ENCODE measurements around the gene IVL.

The IVL gene

GRCh38 chr1:152932170-152932811 lies 23.9 kb downstream of the IVL start:
- H3K27ac ChIP-seq (replicated peaks; ENCODE audit: low read length), result no peak overlapping the region
- peak overlapping the region; percentile 30 for H4K91ac ChIP-seq (ENCODE audit: low read depth, low read length, poor library complexity)
- no peak overlapping the region for H2BK12ac ChIP-seq (ENCODE audit: low read length)
- H3K4me3 ChIP-seq (ENCODE audit: low read length in 2 of 2), result no peak overlapping the region
- H3K9me3 ChIP-seq (replicated peaks in 1 of 2; ENCODE audit: control insufficient read depth in 2 of 2, insufficient read depth in 1 of 2, low read depth in 1 of 2, low read length in 2 of 2), result peaks cover 0 to 2% of the 10 kb centered on the region in 2 donors
- no peak overlapping the region for H3K18ac ChIP-seq (ENCODE audit: low read length)
- no peak overlapping the region for H2BK5ac ChIP-seq (ENCODE audit: low read length)
- H3K9ac ChIP-seq (ENCODE audit: low read depth, low read length, poor library complexity), result no peak overlapping the region
- no peaks in the 10 kb centered on the region for H3K36me3 ChIP-seq (replicated peaks in 1 of 2; ENCODE audit: control insufficient read depth in 2 of 2, insufficient read depth in 2 of 2, low read length in 2 of 2)
- no peak overlapping the region for H4K8ac ChIP-seq (ENCODE audit: low read depth, low read length)
- H2AK5ac ChIP-seq (ENCODE audit: low read depth, low read length), result no peak overlapping the region
- no peaks in the 10 kb centered on the region for H3K27me3 ChIP-seq (ENCODE audit: control insufficient read depth in 3 of 3, insufficient read depth in 3 of 3, low read depth in 1 of 3, low read length in 3 of 3)
- H2AFZ ChIP-seq (ENCODE audit: low read length), result no peak overlapping the region
- no peaks in the 10 kb centered on the region for H3K4me1 ChIP-seq (ENCODE audit: control insufficient read depth in 2 of 2, insufficient read depth in 1 of 2, low read depth in 1 of 2, low read length in 2 of 2)
- H3K14ac ChIP-seq (ENCODE audit: low read length), result no peak overlapping the region
- no peak overlapping the region for H3K4me2 ChIP-seq (ENCODE audit: insufficient read depth, low read length, poor library complexity, severe bottlenecking)
- no peak for DNase-seq (ENCODE audit: low spot score)
- no peak overlapping the region for H2BK120ac ChIP-seq (ENCODE audit: low read depth, low read length)
- H3K79me1 ChIP-seq (ENCODE audit: low read depth, low read length), result no peaks in the 10 kb centered on the region
- H3K23ac ChIP-seq (ENCODE audit: low read depth, low read length, poor library complexity), result no peak overlapping the region
- H3K4ac ChIP-seq (ENCODE audit: low read length), result no peak overlapping the region
- no CpG with 5 or more reads among the region's 4 CpGs for WGBS, 2 donors (ENCODE audit: extremely low coverage in 2 of 2, insufficient read length in 2 of 2, insufficient replicate concordance in 1 of 2)
- no peak overlapping the region for H2BK15ac ChIP-seq (ENCODE audit: low read length)

- Histone ChIP-seq H3K18ac (ENCODE audit: low read length) (no peak overlapping the region), H3K4ac (ENCODE audit: low read length) (no peak overlapping the region), H2BK5ac (ENCODE audit: low read length) (no peak overlapping the region), H2BK15ac (ENCODE audit: low read length) (no peak overlapping the region), H3K27me3 (ENCODE audit: control insufficient read depth in 3 of 3, insufficient read depth in 3 of 3, low read depth in 1 of 3, low read length in 3 of 3) (no peaks in the 10 kb centered on the region), H2AK5ac (ENCODE audit: low read depth, low read length) (no peak overlapping the region), H3K4me2 (ENCODE audit: insufficient read depth, low read length, poor library complexity, severe bottlenecking) (no peak overlapping the region), H3K4me1 (ENCODE audit: control insufficient read depth in 2 of 2, insufficient read depth in 1 of 2, low read depth in 1 of 2, low read length in 2 of 2) (no peaks in the 10 kb centered on the region), H2BK120ac (ENCODE audit: low read depth, low read length) (no peak overlapping the region), H3K9ac (ENCODE audit: low read depth, low read length, poor library complexity) (no peak overlapping the region), H2AFZ (ENCODE audit: low read length) (no peak overlapping the region), H4K8ac (ENCODE audit: low read depth, low read length) (no peak overlapping the region), H3K27ac (replicated peaks; ENCODE audit: low read length) (no peak overlapping the region), H3K9me3 (replicated peaks in 1 of 2; ENCODE audit: control insufficient read depth in 2 of 2, insufficient read depth in 1 of 2, low read depth in 1 of 2, low read length in 2 of 2) (peaks cover 0 to 2% of the 10 kb centered on the region in 2 donors), H3K4me3 (ENCODE audit: low read length in 2 of 2) (no peak overlapping the region), H3K14ac (ENCODE audit: low read length) (no peak overlapping the region), H3K79me1 (ENCODE audit: low read depth, low read length) (no peaks in the 10 kb centered on the region), H3K23ac (ENCODE audit: low read depth, low read length, poor library complexity) (no peak overlapping the region), H4K91ac (ENCODE audit: low read depth, low read length, poor library complexity) (no peak overlapping the region), H2BK12ac (ENCODE audit: low read length) (no peak overlapping the region), H3K36me3 (replicated peaks in 1 of 2; ENCODE audit: control insufficient read depth in 2 of 2, insufficient read depth in 2 of 2, low read length in 2 of 2) (no peaks in the 10 kb centered on the region)
- no CpG with 5 or more reads among the region's 2 CpGs for WGBS, 2 donors (ENCODE audit: extremely low coverage in 2 of 2, insufficient read length in 2 of 2, insufficient replicate concordance in 1 of 2)
- no peak for DNase-seq (ENCODE audit: low spot score)
Observed at GRCh38 chr1:152933196-152933595, 24.9 kb downstream of the IVL start.

GRCh38 chr1:152940614-152941013 lies 32.3 kb downstream of the IVL start:
- DNase-seq (ENCODE audit: low spot score), result no peak
- no peak overlapping the region for H3K4me2 ChIP-seq (ENCODE audit: insufficient read depth, low read length, poor library complexity, severe bottlenecking)

GRCh38 chr1:152941037-152941711 lies 32.8 kb downstream of the IVL start:
- no peaks in the 10 kb centered on the region for H3K36me3 ChIP-seq (replicated peaks in 1 of 2; ENCODE audit: control insufficient read depth in 2 of 2, insufficient read depth in 2 of 2, low read length in 2 of 2)
- no peaks in the 10 kb centered on the region for H3K27me3 ChIP-seq (ENCODE audit: control insufficient read depth in 3 of 3, insufficient read depth in 3 of 3, low read depth in 1 of 3, low read length in 3 of 3)
- WGBS, 2 donors (ENCODE audit: extremely low coverage in 2 of 2, insufficient read length in 2 of 2, insufficient replicate concordance in 1 of 2), result no CpG with 5 or more reads among the region's 8 CpGs
- DNase-seq (ENCODE audit: low spot score), result no peak
- H3K4me3 ChIP-seq (ENCODE audit: low read length in 2 of 2), result no peak overlapping the region
- H3K4me1 ChIP-seq (ENCODE audit: control insufficient read depth in 2 of 2, insufficient read depth in 1 of 2, low read depth in 1 of 2, low read length in 2 of 2), result no peaks in the 10 kb centered on the region
- no peak overlapping the region for H2AK5ac ChIP-seq (ENCODE audit: low read depth, low read length)
- no peak overlapping the region for H3K18ac ChIP-seq (ENCODE audit: low read length)
- H3K9ac ChIP-seq (ENCODE audit: low read depth, low read length, poor library complexity), result no peak overlapping the region
- H2BK12ac ChIP-seq (ENCODE audit: low read length), result no peak overlapping the region
- H3K9me3 ChIP-seq (replicated peaks in 1 of 2; ENCODE audit: control insufficient read depth in 2 of 2, insufficient read depth in 1 of 2, low read depth in 1 of 2, low read length in 2 of 2), result no peaks in the 10 kb centered on the region
- H3K23ac ChIP-seq (ENCODE audit: low read depth, low read length, poor library complexity), result no peak overlapping the region
- H3K4me2 ChIP-seq (ENCODE audit: insufficient read depth, low read length, poor library complexity, severe bottlenecking), result no peak overlapping the region
- H4K8ac ChIP-seq (ENCODE audit: low read depth, low read length), result no peak overlapping the region
- no peak overlapping the region for H4K91ac ChIP-seq (ENCODE audit: low read depth, low read length, poor library complexity)
- no peak overlapping the region for H2BK15ac ChIP-seq (ENCODE audit: low read length)
- H2BK5ac ChIP-seq (ENCODE audit: low read length), result no peak overlapping the region
- H3K4ac ChIP-seq (ENCODE audit: low read length), result no peak overlapping the region
- no peak overlapping the region for H3K14ac ChIP-seq (ENCODE audit: low read length)
- H3K79me1 ChIP-seq (ENCODE audit: low read depth, low read length), result no peaks in the 10 kb centered on the region
- no peak overlapping the region for H3K27ac ChIP-seq (replicated peaks; ENCODE audit: low read length)
- H2BK120ac ChIP-seq (ENCODE audit: low read depth, low read length), result no peak overlapping the region
- no peak overlapping the region for H2AFZ ChIP-seq (ENCODE audit: low read length)

More at GRCh38 chr1:152940614-152941013, 32.3 kb downstream of the IVL start:
- no peak overlapping the region for H2BK120ac ChIP-seq (ENCODE audit: low read depth, low read length)
- H4K91ac ChIP-seq (ENCODE audit: low read depth, low read length, poor library complexity), result no peak overlapping the region
- no peak overlapping the region for H3K23ac ChIP-seq (ENCODE audit: low read depth, low read length, poor library complexity)
- no peak overlapping the region for H3K4me3 ChIP-seq (ENCODE audit: low read length in 2 of 2)
- no peak overlapping the region for H3K4ac ChIP-seq (ENCODE audit: low read length)
- no peak overlapping the region for H3K14ac ChIP-seq (ENCODE audit: low read length)
- no CpG with 5 or more reads among the region's 1 CpG for WGBS, 2 donors (ENCODE audit: extremely low coverage in 2 of 2, insufficient read length in 2 of 2, insufficient replicate concordance in 1 of 2)
- no peaks in the 10 kb centered on the region for H3K4me1 ChIP-seq (ENCODE audit: control insufficient read depth in 2 of 2, insufficient read depth in 1 of 2, low read depth in 1 of 2, low read length in 2 of 2)
- H2BK5ac ChIP-seq (ENCODE audit: low read length), result no peak overlapping the region
- H3K36me3 ChIP-seq (replicated peaks in 1 of 2; ENCODE audit: control insufficient read depth in 2 of 2, insufficient read depth in 2 of 2, low read length in 2 of 2), result no peaks in the 10 kb centered on the region
- no peak overlapping the region for H3K18ac ChIP-seq (ENCODE audit: low read length)
- H3K27ac ChIP-seq (replicated peaks; ENCODE audit: low read length), result no peak overlapping the region
- no peaks in the 10 kb centered on the region for H3K27me3 ChIP-seq (ENCODE audit: control insufficient read depth in 3 of 3, insufficient read depth in 3 of 3, low read depth in 1 of 3, low read length in 3 of 3)
- no peaks in the 10 kb centered on the region for H3K79me1 ChIP-seq (ENCODE audit: low read depth, low read length)
- no peaks in the 10 kb centered on the region for H3K9me3 ChIP-seq (replicated peaks in 1 of 2; ENCODE audit: control insufficient read depth in 2 of 2, insufficient read depth in 1 of 2, low read depth in 1 of 2, low read length in 2 of 2)
- H2AFZ ChIP-seq (ENCODE audit: low read length), result no peak overlapping the region
- H2BK15ac ChIP-seq (ENCODE audit: low read length), result no peak overlapping the region
- no peak overlapping the region for H2AK5ac ChIP-seq (ENCODE audit: low read depth, low read length)
- H4K8ac ChIP-seq (ENCODE audit: low read depth, low read length), result no peak overlapping the region
- no peak overlapping the region for H2BK12ac ChIP-seq (ENCODE audit: low read length)
- no peak overlapping the region for H3K9ac ChIP-seq (ENCODE audit: low read depth, low read length, poor library complexity)

All from neuronal stem cell (in vitro differentiated cells).